Transverse colon (tissue), 4 donors: ENCODE results near the gene C15orf61.

ENCODE experiments used
- CTCF ChIP-seq, 5 experiments: fragments of 200-600 bp in 3 of 5; fragments of 450-650 bp in 2 of 5; sonication (generic) in 3 of 5; IDR thresholded peaks; 1 replicate in 2 of 5; 2 replicates in 3 of 5; pipeline ENCODE4 v1.5.1; 2016 to 2017; ENCODE audit warnings: antibody characterized with exemption in 5 of 5, inconsistent platforms in 3 of 5, mild to moderate bottlenecking in 2 of 5, moderate library complexity in 1 of 5
- EP300 ChIP-seq: sonication (generic); formaldehyde crosslinking; IDR thresholded peaks from one replicate; pipeline ENCODE4 v1.6.1; 2017; ENCODE audit warnings: antibody characterized with exemption, low read depth
- POLR2A ChIP-seq: fragments of 450-650 bp; IDR thresholded peaks from one replicate; pipeline ENCODE4 v1.6.1; 2016; ENCODE audit warnings: antibody characterized with exemption, mild to moderate bottlenecking, moderate library complexity
- POLR2AphosphoS5 ChIP-seq, 3 donors: sonication (generic); formaldehyde crosslinking; IDR thresholded peaks; one replicate each; pipeline ENCODE4 v1.6.1; 2016; ENCODE audit warnings: antibody characterized with exemption in 3 of 3

GRCh38 chr15:67528513-67528912, 7.6 kb downstream of the C15orf61 start:
- TF ChIP-seq CTCF (IDR thresholded peaks at IDR 0.05) = no peak
- no peak for TF ChIP-seq EP300
- no peak for TF ChIP-seq POLR2A
- no peak for TF ChIP-seq POLR2AphosphoS5 (IDR thresholded peaks at IDR 0.05)
